IPS-18c (cell line): ENCODE results near the gene OXLD1.

Experiments used
- H3K4me3 ChIP-seq: 2 replicates; pipeline ENCODE4 v1.7.0; 2013; ENCODE audit warnings: low read depth, mild to moderate bottlenecking, low read length, moderate library complexity; ENCODE audit not compliant: insufficient read depth
- H3K9me3 ChIP-seq: one replicate; pipeline ENCODE4 v1.6.1; 2013; ENCODE audit warnings: mild to moderate bottlenecking, low read length, moderate library complexity; ENCODE audit not compliant: control insufficient read depth, insufficient read depth

The OXLD1 gene

GRCh38 chr17:81666342-81667191, at the start of gene OXLD1, which contains the start of gene CCDC137:
TSS of gene OXLD1 (minus strand) at chr17:81666605. CDS start at chr17:81666577, 28 bp downstream.
TSS of gene CCDC137 (plus strand) at chr17:81666737. CDS start at chr17:81666767, 30 bp downstream.
- Histone ChIP-seq H3K9me3 (peaks cover 5% of the 10 kb centered on the region), H3K4me3 (peak within 1 kb of the TSS; percentile 91)

- H3K4me3 ChIP-seq: no peak overlapping the region
- no peaks in the 10 kb centered on the region for H3K9me3 ChIP-seq
These were observed 48.9 kb upstream of the OXLD1 start for GRCh38 chr17:81715107-81715871.

GRCh38 chr17:81714412-81715106, 48.2 kb upstream of the OXLD1 start:
- H3K4me3 ChIP-seq: no peak overlapping the region
- H3K9me3 ChIP-seq: no peaks in the 10 kb centered on the region

GRCh38 chr17:81713556-81714411, 47.4 kb upstream of the OXLD1 start:
- Histone ChIP-seq H3K9me3 (no peaks in the 10 kb centered on the region), H3K4me3 (peak overlapping the region; percentile 77; the same call in 1 of the 2 replicates)

GRCh38 chr17:81713004-81713555, 46.7 kb upstream of the OXLD1 start:
- H3K4me3 ChIP-seq: peak overlapping the region; percentile 77
- H3K9me3 ChIP-seq: no peaks in the 10 kb centered on the region

- Histone ChIP-seq H3K9me3 (no peaks in the 10 kb centered on the region), H3K4me3 (peak overlapping the region; percentile 77)
These were observed 46.1 kb upstream of the OXLD1 start for GRCh38 chr17:81712468-81713003.

GRCh38 chr17:81711814-81712467, 45.5 kb upstream of the OXLD1 start, which contains the start of gene SLC25A10:
TSS of gene SLC25A10 (plus strand) at chr17:81712284. CDS start at chr17:81712427, 143 bp downstream.
- H3K9me3 ChIP-seq: no peaks in the 10 kb centered on the region
- peak within 1 kb of the TSS; percentile 77 for H3K4me3 ChIP-seq

- Histone ChIP-seq H3K9me3 (no peaks in the 10 kb centered on the region), H3K4me3 (peak overlapping the region; percentile 56)
These were observed 44.3 kb upstream of the OXLD1 start for GRCh38 chr17:81710514-81711308.

GRCh38 chr17:81708739-81709185, 42.4 kb upstream of the OXLD1 start:
- no peak overlapping the region for H3K4me3 ChIP-seq
- no peaks in the 10 kb centered on the region for H3K9me3 ChIP-seq

- H3K9me3 ChIP-seq: no peaks in the 10 kb centered on the region
- H3K4me3 ChIP-seq: no peak overlapping the region
These were observed 41.6 kb upstream of the OXLD1 start for GRCh38 chr17:81707725-81708646.

GRCh38 chr17:81706757-81707624, 40.6 kb upstream of the OXLD1 start:
- no peaks in the 10 kb centered on the region for H3K9me3 ChIP-seq
- no peak overlapping the region for H3K4me3 ChIP-seq

- no peaks in the 10 kb centered on the region for H3K9me3 ChIP-seq
- H3K4me3 ChIP-seq: no peak overlapping the region
These were observed 39.8 kb upstream of the OXLD1 start for GRCh38 chr17:81706232-81706611.

GRCh38 chr17:81705518-81706231, 39.3 kb upstream of the OXLD1 start:
- Histone ChIP-seq H3K9me3 (no peaks in the 10 kb centered on the region), H3K4me3 (no peak overlapping the region)
